Activated CD4-positive, alpha-beta T cell treated with anti-CD3 and anti-CD28 coated beads, Interleukin-2, amount 50 U/mL, for 24 hours (primary cell): Measurements from ENCODE around the gene TPSG1.
"Not testable (repeated sequence)": the region's sequence is repeated elsewhere in the genome, so short reads cannot be mapped to it uniquely, and the experiment has no call there.

ENCODE experiments used
- DNase-seq, 2 donors: peaks; one replicate each; pipeline ENCODE4 v3.0.0-alpha.2; 2020; ENCODE audit warnings: low read depth in 1 of 2, low spot score in 1 of 2

The TPSG1 gene

GRCh38 chr16:1225051-1225451 is at the start of gene TPSG1:
TSS of gene TPSG1 (minus strand) at chr16:1225268. CDS start at chr16:1225252, 16 bp downstream.
- no peak for DNase-seq

GRCh38 chr16:1274767-1275166 is 49.7 kb upstream of the TPSG1 start:
- no peak for DNase-seq

- DNase-seq = no peak
These were observed 48.7 kb upstream of the TPSG1 start for GRCh38 chr16:1273816-1274215.

GRCh38 chr16:1272453-1273198 is 47.6 kb upstream of the TPSG1 start:
- DNase-seq = no peak

- not testable (repeated sequence) for DNase-seq
These were observed 46.8 kb upstream of the TPSG1 start for GRCh38 chr16:1271724-1272413.

GRCh38 chr16:1271380-1271723 is 46.3 kb upstream of the TPSG1 start:
- no peak for DNase-seq

- DNase-seq = not testable (repeated sequence)
These were observed 44.4 kb upstream of the TPSG1 start for GRCh38 chr16:1269418-1269817.

- no peak for DNase-seq
These were observed 40.8 kb upstream of the TPSG1 start for GRCh38 chr16:1265826-1266225.

GRCh38 chr16:1265090-1265630 is 40.1 kb upstream of the TPSG1 start:
- no peak for DNase-seq

GRCh38 chr16:1264345-1265089 is 39.4 kb upstream of the TPSG1 start:
- no peak for DNase-seq

GRCh38 chr16:1263591-1264344 is 38.7 kb upstream of the TPSG1 start:
- no peak for DNase-seq

GRCh38 chr16:1262846-1263221 is 37.8 kb upstream of the TPSG1 start:
- no peak for DNase-seq

- DNase-seq = no peak
These were observed 37.3 kb upstream of the TPSG1 start for GRCh38 chr16:1262210-1262845.

- no peak for DNase-seq
These were observed 36.2 kb upstream of the TPSG1 start for GRCh38 chr16:1261131-1261892.

GRCh38 chr16:1260101-1260680 is 35.1 kb upstream of the TPSG1 start:
- no peak for DNase-seq

- no peak for DNase-seq
These were observed 34.6 kb upstream of the TPSG1 start for GRCh38 chr16:1259760-1260068.

- no peak for DNase-seq
These were observed 34.1 kb upstream of the TPSG1 start for GRCh38 chr16:1258906-1259759.

GRCh38 chr16:1258225-1258600 is 33.1 kb upstream of the TPSG1 start:
- no peak for DNase-seq
